DOHH2 (cell line): ENCODE measurements around the gene VWA5B1.

Source experiments
- H3F3A ChIP-seq: fragments of 200-600 bp; sonication (generic), shearing (Covaris generic); 2 replicates; pipeline ENCODE4 v1.6.0; 2016; ENCODE audit warnings: antibody characterized with exemption, mild to moderate bottlenecking; ENCODE audit not compliant: control insufficient read depth, insufficient read depth
- H3K27ac ChIP-seq: fragments of 200-600 bp; sonication (generic); 2 replicates; pipeline ENCODE4 v1.5.1; 2014; ENCODE audit warnings: low read depth, mild to moderate bottlenecking, low read length, moderate library complexity
- H3K27me3 ChIP-seq: fragments of 200-600 bp; sonication (generic); 2 replicates; pipeline ENCODE4 v1.6.1; 2014; ENCODE audit warnings: mild to moderate bottlenecking, low read length, mixed read lengths; ENCODE audit not compliant: control insufficient read depth
- H3K36me3 ChIP-seq: fragments of 200-600 bp; sonication (generic); 2 replicates; pipeline ENCODE4 v1.6.1; 2014; ENCODE audit warnings: mild to moderate bottlenecking, low read length, moderate library complexity, mixed read lengths; ENCODE audit not compliant: control insufficient read depth
- H3K4me1 ChIP-seq: fragments of 200-600 bp; sonication (generic); 2 replicates; pipeline ENCODE4 v1.6.1; 2014; ENCODE audit warnings: mild to moderate bottlenecking, low read length, mixed read lengths; ENCODE audit not compliant: control insufficient read depth
- H3K4me2 ChIP-seq: fragments of 200-600 bp; sonication (generic); 2 replicates; pipeline ENCODE4 v1.6.0; 2014; ENCODE audit warnings: mild to moderate bottlenecking, low read length, moderate library complexity
- H3K4me3 ChIP-seq: fragments of 200-600 bp; sonication (generic); 2 replicates; pipeline ENCODE4 v1.5.1; 2014; ENCODE audit warnings: mild to moderate bottlenecking, low read length, mixed read lengths
- H3K79me2 ChIP-seq: fragments of 200-600 bp; sonication (generic); 2 replicates; pipeline ENCODE4 v1.6.1; 2014; ENCODE audit warnings: mild to moderate bottlenecking, low read length, mixed read lengths; ENCODE audit not compliant: control insufficient read depth
- H3K9me2 ChIP-seq: fragments of 200-600 bp; sonication (generic); replicated peaks from 2 replicates; pipeline ENCODE4 v1.6.1; 2014; ENCODE audit warnings: mild to moderate bottlenecking, low read length, mixed read lengths; ENCODE audit not compliant: control insufficient read depth
- H3K9me3 ChIP-seq: fragments of 200-600 bp; sonication (generic); 2 replicates; pipeline ENCODE4 v1.6.1; 2014; ENCODE audit warnings: antibody characterized with exemption, low read length, mixed read lengths; ENCODE audit not compliant: control insufficient read depth, insufficient read depth
- H4K20me1 ChIP-seq: fragments of 200-600 bp; sonication (generic); 2 replicates; pipeline ENCODE4 v1.6.0; 2014; ENCODE audit warnings: low read depth, mild to moderate bottlenecking, antibody characterized with exemption, low read length, moderate library complexity; ENCODE audit not compliant: control insufficient read depth, insufficient read depth
- CTCF ChIP-seq: fragments of 200-600 bp; sonication (generic); IDR thresholded peaks from one replicate; pipeline ENCODE4 v1.5.1; 2014; ENCODE audit warnings: antibody characterized with exemption, mild to moderate bottlenecking, low read depth, low read length; ENCODE audit not compliant: poor library complexity, severe bottlenecking
- EZH2phosphoT487 ChIP-seq: fragments of 200-600 bp; sonication (generic); IDR thresholded peaks from 2 replicates; pipeline ENCODE4 v1.6.1; 2017; ENCODE audit warnings: borderline replicate concordance, mild to moderate bottlenecking, antibody characterized with exemption, low read length, moderate library complexity, mixed read lengths

Gene VWA5B1

GRCh38 chr1:20400341-20401177 lies 109.9 kb downstream of the VWA5B1 start:
- Histone ChIP-seq H3K27me3 (peaks cover 35% of the 10 kb centered on the region), H4K20me1 (no peaks in the 10 kb centered on the region)
- TF ChIP-seq CTCF = no peak
- TF ChIP-seq EZH2phosphoT487 = no peak

GRCh38 chr1:20401405-20402010 lies 110.8 kb downstream of the VWA5B1 start:
- peaks cover 4% of the 10 kb centered on the region; the same call in 1 of the 2 replicates for H3K36me3 ChIP-seq
- H3K79me2 ChIP-seq = no peaks in the 10 kb centered on the region
- H3K27me3 ChIP-seq = peaks cover 44% of the 10 kb centered on the region

More at GRCh38 chr1:20400341-20401177, 109.9 kb downstream of the VWA5B1 start:
- Histone ChIP-seq H3K4me3 (no peak overlapping the region), H3K9me2 (no peaks in the 10 kb centered on the region), H3K4me2 (no peak overlapping the region), H3K27ac (no peak overlapping the region), H3K4me1 (peaks cover 11% of the 10 kb centered on the region; the same call in 1 of the 2 replicates), H3F3A (no peaks in the 10 kb centered on the region), H3K79me2 (no peaks in the 10 kb centered on the region), H3K9me3 (peaks cover 1% of the 10 kb centered on the region; the same call in 1 of the 2 replicates), H3K36me3 (no peaks in the 10 kb centered on the region)

GRCh38 chr1:20402585-20403422 lies 112.1 kb downstream of the VWA5B1 start:
- Histone ChIP-seq H3K4me3 (no peak overlapping the region), H3K4me1 (peaks cover 19% of the 10 kb centered on the region; the same call in 1 of the 2 replicates), H4K20me1 (no peaks in the 10 kb centered on the region), H3K4me2 (no peak overlapping the region), H3K9me3 (no peaks in the 10 kb centered on the region), H3K9me2 (no peaks in the 10 kb centered on the region), H3K79me2 (no peaks in the 10 kb centered on the region), H3F3A (no peaks in the 10 kb centered on the region), H3K36me3 (peaks cover 4% of the 10 kb centered on the region; the same call in 1 of the 2 replicates), H3K27me3 (peaks cover 45% of the 10 kb centered on the region), H3K27ac (no peak overlapping the region)
- TF ChIP-seq CTCF (no peak), EZH2phosphoT487 (no peak)

More at GRCh38 chr1:20401405-20402010, 110.8 kb downstream of the VWA5B1 start:
- Histone ChIP-seq H3K4me1 (peaks cover 19% of the 10 kb centered on the region; the same call in 1 of the 2 replicates), H3K9me2 (no peaks in the 10 kb centered on the region), H3K4me3 (no peak overlapping the region), H3K9me3 (no peaks in the 10 kb centered on the region), H3F3A (no peaks in the 10 kb centered on the region), H3K27ac (no peak overlapping the region), H3K4me2 (no peak overlapping the region), H4K20me1 (no peaks in the 10 kb centered on the region)
- TF ChIP-seq EZH2phosphoT487 (no peak), CTCF (no peak)
